Measurements from ENCODE around the gene NPTXR. TPM values are rescaled to one million over a fixed set of nuclear protein-coding genes. Genes with fewer than 3 reads are reported as not detected.
A peak's percentile ranks its signal among the peaks of the same experiment; 100 is the strongest.

NPTXR gene
- total and polyA plus RNA-seq, 4 experiments from 2014 or later: 0.31 to 9.0 (median 4.6) TPM

DNA sequence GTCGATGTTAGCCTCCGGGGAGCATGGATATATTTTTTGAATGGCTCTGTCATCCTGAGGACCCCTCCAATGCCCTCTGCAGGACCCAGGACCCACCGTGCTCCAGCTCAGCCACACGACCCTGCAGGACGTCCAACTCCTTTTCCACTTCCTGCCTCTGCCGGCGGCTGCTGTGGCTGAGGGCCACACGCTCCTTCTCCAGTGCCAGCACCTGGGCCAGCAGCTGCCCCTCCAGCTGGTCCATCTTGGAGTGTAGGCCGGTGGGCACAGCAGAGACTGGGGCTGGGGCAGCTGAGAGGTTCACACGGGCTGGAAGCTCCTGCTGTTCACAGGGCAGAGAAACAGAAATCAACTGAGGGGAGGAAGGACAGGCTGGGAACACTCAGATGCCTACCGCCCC lies 15.6 kb downstream of the NPTXR start:
- Histone ChIP-seq H3K27me3 (ENCODE audit: insufficient read depth, low read length) (no peaks in the 10 kb centered on the region), H3K27ac (ENCODE audit: low read depth, low read length) (no peak overlapping the region), H3K4me3 (ENCODE audit: low read length in 2 of 2) (no peak overlapping the region), H3K4me1 (ENCODE audit: insufficient read depth, low read length) (no peaks in the 10 kb centered on the region), H3K36me3 (ENCODE audit: insufficient read depth, low read length) (no peaks in the 10 kb centered on the region), H3K9me3 (ENCODE audit: control insufficient read depth in 1 of 2, low read length in 2 of 2) (no peaks in the 10 kb centered on the region)
- ChIA-PET POLR2A (ENCODE audit: partially characterized antibody) (no interaction called here), CTCF (ENCODE audit: partially characterized antibody) (no interaction called here)
- no peak for DNase-seq
- Mint-ChIP-seq H3K4me3 (no peak overlapping the region), H3K4me1 (peaks cover 0 to 1% (median 0%) of the 10 kb centered on the region in 4 donors), H3K27me3 (no peaks in the 10 kb centered on the region), H3K36me3 (peaks cover 0 to 10% of the 10 kb centered on the region in 2 donors), H3K27ac (no peak overlapping the region), H3K9me3 (peaks cover 0 to 4% (median 0%) of the 10 kb centered on the region in 8 donors)
- intact Hi-C loops (cut with micrococcal nuclease): no loop called here

DNA sequence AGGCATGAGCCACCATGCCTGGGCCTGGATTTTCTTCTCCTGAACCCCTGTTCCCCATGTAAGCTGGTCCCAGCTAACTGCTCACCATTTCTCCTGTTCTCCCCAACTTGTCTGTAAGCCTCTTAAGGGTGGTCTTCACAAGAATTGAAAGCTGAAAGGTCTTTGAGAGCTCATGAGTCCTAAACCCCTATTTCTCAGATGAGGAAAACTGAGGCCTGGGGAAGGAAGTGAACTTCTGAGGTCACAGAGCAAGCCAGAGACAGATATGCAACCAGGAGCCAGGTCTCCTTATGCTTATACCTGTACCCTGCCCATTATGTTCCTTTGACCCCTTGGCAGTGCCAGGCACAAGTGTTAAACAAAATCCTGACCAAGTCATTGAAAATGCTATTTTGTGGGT lies 16.3 kb downstream of the NPTXR start:
- DNase-seq: no peak
- Histone ChIP-seq H3K9me3 (ENCODE audit: control insufficient read depth in 1 of 2, low read length in 2 of 2) (no peaks in the 10 kb centered on the region), H3K4me1 (ENCODE audit: insufficient read depth, low read length) (no peaks in the 10 kb centered on the region), H3K4me3 (ENCODE audit: low read length in 2 of 2) (no peak overlapping the region), H3K27me3 (ENCODE audit: insufficient read depth, low read length) (no peaks in the 10 kb centered on the region), H3K27ac (ENCODE audit: low read depth, low read length) (no peak overlapping the region), H3K36me3 (ENCODE audit: insufficient read depth, low read length) (no peaks in the 10 kb centered on the region)
- peaks cover 0 to 1% (median 0%) of the 10 kb centered on the region in 4 donors for H3K4me1 Mint-ChIP-seq
- CTCF ChIA-PET (ENCODE audit: partially characterized antibody): interaction anchor here (0.6 to 1.2 kb wide), 2 partner anchors 43 to 101 kb away, joined by 3 read pairs; no protein-coding TSS in a partner anchor
- H3K27ac Mint-ChIP-seq: no peak overlapping the region
- POLR2A ChIA-PET (ENCODE audit: partially characterized antibody): interaction anchor here (0.7 kb wide), 1 partner anchor 9 kb away, joined by 3 read pairs; no protein-coding TSS in a partner anchor
- H3K36me3 Mint-ChIP-seq: peaks cover 0 to 10% of the 10 kb centered on the region in 2 donors
- no peak overlapping the region for H3K4me3 Mint-ChIP-seq
- peaks cover 0 to 4% (median 0%) of the 10 kb centered on the region in 8 donors for H3K9me3 Mint-ChIP-seq
- H3K27me3 Mint-ChIP-seq: no peaks in the 10 kb centered on the region
- intact Hi-C loops (cut with micrococcal nuclease): no loop called here

DNA sequence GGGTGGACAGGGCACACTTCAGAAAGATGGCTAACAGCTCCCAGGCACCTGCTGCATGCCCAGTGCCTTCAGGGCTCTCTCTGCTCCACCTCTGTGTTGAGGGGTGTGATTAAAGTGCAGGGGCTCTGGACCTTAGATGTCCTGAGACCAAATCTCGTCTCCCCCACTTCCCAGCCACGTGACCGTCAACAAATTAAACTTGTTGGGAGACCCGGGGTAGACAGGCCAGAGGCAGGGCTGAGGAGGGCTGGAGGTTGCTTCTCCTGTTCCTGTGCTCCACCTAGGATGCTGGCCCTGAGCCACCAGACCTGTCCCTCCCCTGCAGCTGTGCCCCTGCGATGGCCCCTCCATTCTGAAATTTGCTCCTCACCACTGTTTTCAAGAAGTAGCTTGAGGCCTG lies 17.0 kb downstream of the NPTXR start:
- POLR2A ChIA-PET (ENCODE audit: partially characterized antibody): interaction anchor here (0.7 kb wide), 1 partner anchor 9 kb away, joined by 3 read pairs; no protein-coding TSS in a partner anchor
- H3K36me3 Mint-ChIP-seq: peaks cover under 1 to 10% of the 10 kb centered on the region in 2 donors
- intact Hi-C loops (cut with micrococcal nuclease): no loop called here

DNA sequence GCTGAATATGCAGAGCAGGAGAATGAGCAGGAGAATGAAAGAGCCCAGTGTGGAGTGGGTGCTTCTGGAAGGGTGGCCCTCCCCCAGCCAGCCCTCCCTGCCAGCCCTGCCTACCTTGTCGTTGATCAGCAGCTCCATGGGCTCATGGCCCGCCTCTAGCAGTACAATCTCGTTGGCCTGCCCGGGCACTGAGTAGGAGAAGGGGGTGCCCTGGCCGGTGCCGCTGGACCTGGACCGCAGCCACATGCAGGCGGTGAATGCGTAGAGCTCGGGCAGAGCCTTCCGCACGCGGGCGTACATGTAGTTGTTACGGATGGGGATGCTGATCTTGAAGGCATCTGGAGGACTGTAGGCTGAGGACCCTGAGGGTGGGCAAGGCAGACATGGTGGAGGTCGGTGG lies 17.4 kb downstream of the NPTXR start:
- DNase-seq: no peak
- ChIA-PET POLR2A (ENCODE audit: partially characterized antibody) (no interaction called here), CTCF (ENCODE audit: partially characterized antibody) (no interaction called here)
- H3K9me3 ChIP-seq (ENCODE audit: control insufficient read depth in 1 of 2, low read length in 2 of 2): no peaks in the 10 kb centered on the region
- Mint-ChIP-seq H3K27ac (no peak overlapping the region), H3K4me3 (no peak overlapping the region), H3K27me3 (no peaks in the 10 kb centered on the region), H3K36me3 (peaks cover 1 to 10% of the 10 kb centered on the region in 2 donors), H3K4me1 (no peaks in the 10 kb centered on the region), H3K9me3 (peaks cover 0 to 4% (median 0%) of the 10 kb centered on the region in 8 donors)
- H3K4me1 ChIP-seq (ENCODE audit: insufficient read depth, low read length): no peaks in the 10 kb centered on the region
- no peak overlapping the region for H3K27ac ChIP-seq (ENCODE audit: low read depth, low read length)
- intact Hi-C loops (cut with micrococcal nuclease): no loop called here
- no peaks in the 10 kb centered on the region for H3K36me3 ChIP-seq (ENCODE audit: insufficient read depth, low read length)
- no peak overlapping the region for H3K4me3 ChIP-seq (ENCODE audit: low read length in 2 of 2)
- H3K27me3 ChIP-seq (ENCODE audit: insufficient read depth, low read length): no peaks in the 10 kb centered on the region

More for the DNA sequence above, 17.0 kb downstream of the NPTXR start:
- no peak for DNase-seq
- CTCF ChIA-PET (ENCODE audit: partially characterized antibody): interaction anchor here (0.6 to 1.2 kb wide), 2 partner anchors 44 to 101 kb away, joined by 3 read pairs; no protein-coding TSS in a partner anchor
- Mint-ChIP-seq H3K9me3 (peaks cover 0 to 4% (median 0%) of the 10 kb centered on the region in 8 donors), H3K4me1 (peaks cover 0 to under 1% (median 0%) of the 10 kb centered on the region in 4 donors), H3K4me3 (no peak overlapping the region), H3K27me3 (no peaks in the 10 kb centered on the region), H3K27ac (no peak overlapping the region)
- H3K4me3 ChIP-seq (ENCODE audit: low read length in 2 of 2): no peak overlapping the region
- H3K36me3 ChIP-seq (ENCODE audit: insufficient read depth, low read length): no peaks in the 10 kb centered on the region
- no peaks in the 10 kb centered on the region for H3K27me3 ChIP-seq (ENCODE audit: insufficient read depth, low read length)
- no peaks in the 10 kb centered on the region for H3K9me3 ChIP-seq (ENCODE audit: control insufficient read depth in 1 of 2, low read length in 2 of 2)
- H3K4me1 ChIP-seq (ENCODE audit: insufficient read depth, low read length): no peaks in the 10 kb centered on the region
- H3K27ac ChIP-seq (ENCODE audit: low read depth, low read length): no peak overlapping the region

GRCh38 chr22:38824585-38824984 lies 19.2 kb downstream of the NPTXR start:
- Histone ChIP-seq H3K36me3 (ENCODE audit: insufficient read depth, low read length) (no peaks in the 10 kb centered on the region), H3K4me1 (ENCODE audit: insufficient read depth, low read length) (no peaks in the 10 kb centered on the region), H3K27me3 (ENCODE audit: insufficient read depth, low read length) (no peaks in the 10 kb centered on the region), H3K27ac (ENCODE audit: low read depth, low read length) (no peak overlapping the region), H3K9me3 (ENCODE audit: control insufficient read depth in 1 of 2, low read length in 2 of 2) (no peaks in the 10 kb centered on the region), H3K4me3 (ENCODE audit: low read length in 2 of 2) (no peak overlapping the region)
- Mint-ChIP-seq H3K4me1 (no peaks in the 10 kb centered on the region), H3K9me3 (peaks cover 0 to 4% (median 0%) of the 10 kb centered on the region in 8 donors), H3K4me3 (no peak overlapping the region), H3K27ac (no peak overlapping the region), H3K27me3 (no peaks in the 10 kb centered on the region), H3K36me3 (peaks cover 1 to 10% of the 10 kb centered on the region in 2 donors)
- DNase-seq: peak in 4 of 5 donors; percentile 21 to 51 (median 46)
- POLR2A ChIA-PET (ENCODE audit: partially characterized antibody): interaction anchor here (1.4 kb wide), 1 partner anchor 93 kb away, joined by 4 read pairs; no protein-coding TSS in a partner anchor
- CTCF ChIA-PET (ENCODE audit: partially characterized antibody): no interaction called here
- intact Hi-C loops (cut with micrococcal nuclease): no loop called here

- H3K9me3 Mint-ChIP-seq: peaks cover 0 to 4% (median 0%) of the 10 kb centered on the region in 8 donors
- peaks cover 1 to 10% of the 10 kb centered on the region in 2 donors for H3K36me3 Mint-ChIP-seq
- no peaks in the 10 kb centered on the region for H3K36me3 ChIP-seq (ENCODE audit: insufficient read depth, low read length)
- no peak overlapping the region for H3K4me3 ChIP-seq (ENCODE audit: low read length in 2 of 2)
- H3K4me1 ChIP-seq (ENCODE audit: insufficient read depth, low read length): no peaks in the 10 kb centered on the region
- ChIA-PET POLR2A (ENCODE audit: partially characterized antibody) (no interaction called here), CTCF (ENCODE audit: partially characterized antibody) (no interaction called here)
- no peak for DNase-seq
- no peak overlapping the region for H3K27ac ChIP-seq (ENCODE audit: low read depth, low read length)
- H3K27me3 Mint-ChIP-seq: no peaks in the 10 kb centered on the region
- H3K4me1 Mint-ChIP-seq: no peaks in the 10 kb centered on the region
- H3K27ac Mint-ChIP-seq: no peak overlapping the region
- H3K4me3 Mint-ChIP-seq: no peak overlapping the region
- H3K9me3 ChIP-seq (ENCODE audit: control insufficient read depth in 1 of 2, low read length in 2 of 2): no peaks in the 10 kb centered on the region
- intact Hi-C loops (cut with micrococcal nuclease): no loop called here
- H3K27me3 ChIP-seq (ENCODE audit: insufficient read depth, low read length): no peaks in the 10 kb centered on the region
Observed at GRCh38 chr22:38823637-38824036, 20.2 kb downstream of the NPTXR start.

- Histone ChIP-seq H3K9me3 (ENCODE audit: control insufficient read depth in 1 of 2, low read length in 2 of 2) (no peaks in the 10 kb centered on the region), H3K4me3 (ENCODE audit: low read length in 2 of 2) (no peak overlapping the region), H3K27ac (ENCODE audit: low read depth, low read length) (no peak overlapping the region), H3K36me3 (ENCODE audit: insufficient read depth, low read length) (no peaks in the 10 kb centered on the region), H3K4me1 (ENCODE audit: insufficient read depth, low read length) (no peaks in the 10 kb centered on the region), H3K27me3 (ENCODE audit: insufficient read depth, low read length) (no peaks in the 10 kb centered on the region)
- Mint-ChIP-seq H3K27ac (no peak overlapping the region), H3K27me3 (peaks cover 0 to 2% of the 10 kb centered on the region in 2 donors), H3K9me3 (peaks cover 0 to 4% (median 0%) of the 10 kb centered on the region in 8 donors), H3K36me3 (peaks cover 1 to 10% of the 10 kb centered on the region in 2 donors), H3K4me3 (peak overlapping the region in 1 of 8 donors; percentile 26), H3K4me1 (no peaks in the 10 kb centered on the region)
- no peak for DNase-seq
- intact Hi-C loops (cut with micrococcal nuclease): no loop called here
- POLR2A ChIA-PET (ENCODE audit: partially characterized antibody): no interaction called here
- CTCF ChIA-PET (ENCODE audit: partially characterized antibody): no interaction called here
Observed at GRCh38 chr22:38823076-38823475, 20.8 kb downstream of the NPTXR start.

Data from CD4-positive, alpha-beta memory T cell (primary cell).